ENCODE results near the gene ALG12. TPM values are rescaled to one million over a fixed set of nuclear protein-coding genes. Genes with fewer than 3 reads are reported as not detected.

ALG12 gene
- total and polyA plus RNA-seq, 2 experiments from 2014 or later, result 18.7 to 23.3 TPM

DNA sequence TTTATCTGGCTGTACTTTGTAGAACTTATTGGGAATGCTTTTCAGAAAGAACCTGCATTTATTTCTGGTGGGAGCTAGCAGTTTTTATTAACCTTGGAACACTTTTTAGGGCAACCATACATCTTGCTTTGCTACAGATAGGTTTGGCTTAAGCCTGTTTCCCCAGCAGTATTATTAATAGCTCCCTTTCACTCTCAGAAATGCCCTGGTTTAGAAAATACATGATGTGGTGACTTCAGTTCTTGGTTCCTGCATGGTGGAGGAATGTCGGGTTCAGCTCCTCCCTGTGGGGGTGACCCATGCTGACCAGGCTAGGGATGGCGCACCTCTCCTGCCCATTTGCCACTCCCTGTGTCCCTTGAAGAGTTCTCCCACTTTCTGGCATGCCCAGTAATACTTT, 36.4 kb downstream of the ALG12 start (continued):
- TF ChIP-seq, protein P1, sequence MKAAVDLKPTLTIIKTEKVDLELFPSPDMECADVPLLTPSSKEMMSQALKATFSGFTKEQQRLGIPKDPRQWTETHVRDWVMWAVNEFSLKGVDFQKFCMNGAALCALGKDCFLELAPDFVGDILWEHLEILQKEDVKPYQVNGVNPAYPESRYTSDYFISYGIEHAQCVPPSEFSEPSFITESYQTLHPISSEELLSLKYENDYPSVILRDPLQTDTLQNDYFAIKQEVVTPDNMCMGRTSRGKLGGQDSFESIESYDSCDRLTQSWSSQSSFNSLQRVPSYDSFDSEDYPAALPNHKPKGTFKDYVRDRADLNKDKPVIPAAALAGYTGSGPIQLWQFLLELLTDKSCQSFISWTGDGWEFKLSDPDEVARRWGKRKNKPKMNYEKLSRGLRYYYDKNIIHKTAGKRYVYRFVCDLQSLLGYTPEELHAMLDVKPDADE (IDR thresholded peaks at IDR 0.05), result no peak
- TF ChIP-seq EZH2phosphoT487 (IDR thresholded peaks at IDR 0.05; ENCODE audit: unreplicated experiment), result no peak
- TF ChIP-seq REST (IDR thresholded peaks at IDR 0.05; ENCODE audit: unreplicated experiment), result no peak
- TF ChIP-seq, protein P2, sequence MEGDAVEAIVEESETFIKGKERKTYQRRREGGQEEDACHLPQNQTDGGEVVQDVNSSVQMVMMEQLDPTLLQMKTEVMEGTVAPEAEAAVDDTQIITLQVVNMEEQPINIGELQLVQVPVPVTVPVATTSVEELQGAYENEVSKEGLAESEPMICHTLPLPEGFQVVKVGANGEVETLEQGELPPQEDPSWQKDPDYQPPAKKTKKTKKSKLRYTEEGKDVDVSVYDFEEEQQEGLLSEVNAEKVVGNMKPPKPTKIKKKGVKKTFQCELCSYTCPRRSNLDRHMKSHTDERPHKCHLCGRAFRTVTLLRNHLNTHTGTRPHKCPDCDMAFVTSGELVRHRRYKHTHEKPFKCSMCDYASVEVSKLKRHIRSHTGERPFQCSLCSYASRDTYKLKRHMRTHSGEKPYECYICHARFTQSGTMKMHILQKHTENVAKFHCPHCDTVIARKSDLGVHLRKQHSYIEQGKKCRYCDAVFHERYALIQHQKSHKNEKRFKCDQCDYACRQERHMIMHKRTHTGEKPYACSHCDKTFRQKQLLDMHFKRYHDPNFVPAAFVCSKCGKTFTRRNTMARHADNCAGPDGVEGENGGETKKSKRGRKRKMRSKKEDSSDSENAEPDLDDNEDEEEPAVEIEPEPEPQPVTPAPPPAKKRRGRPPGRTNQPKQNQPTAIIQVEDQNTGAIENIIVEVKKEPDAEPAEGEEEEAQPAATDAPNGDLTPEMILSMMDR (conservative IDR thresholded peaks at IDR 0.05; ENCODE audit: low read depth in 2 of 2), result no peak
- TF ChIP-seq POLR2AphosphoS5 (IDR thresholded peaks at IDR 0.05; ENCODE audit: low read depth), result no peak
- TF ChIP-seq ZNF331 (CRISPR knock-in tag; IDR thresholded peaks at IDR 0.05; ENCODE audit: low read depth), result no peak
- no peak for TF ChIP-seq JUNB (IDR thresholded peaks at IDR 0.05; ENCODE audit: unreplicated experiment)
- no peak for TF ChIP-seq NANOG (IDR thresholded peaks at IDR 0.05; ENCODE audit: borderline replicate concordance)
- TF ChIP-seq EZH2 (IDR thresholded peaks at IDR 0.05; ENCODE audit: low read depth, unreplicated experiment), result no peak

DNA sequence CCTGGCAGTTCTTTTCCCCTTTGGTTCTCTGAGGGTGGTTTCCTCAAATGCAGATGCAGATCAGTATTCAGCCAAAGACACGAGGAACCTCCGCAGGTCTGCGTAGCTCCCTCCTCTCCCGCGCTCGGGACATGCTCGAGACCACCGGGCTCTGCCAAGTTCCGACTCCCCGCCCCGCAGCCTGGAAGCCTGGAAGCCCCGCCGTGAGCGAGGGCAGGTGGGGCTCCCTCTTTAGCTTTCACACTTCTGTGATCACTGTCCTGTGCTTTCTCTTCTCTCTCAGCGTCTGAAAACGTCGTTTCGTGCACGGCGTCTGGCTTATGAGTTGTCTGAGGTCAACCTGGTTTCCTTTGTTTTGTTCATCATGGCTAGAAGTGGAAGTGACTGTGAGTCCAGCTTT, 38.0 kb downstream of the ALG12 start:
- H3K27ac ChIP-seq (ENCODE audit: low read depth), result 0 out of 2 replicates have a peak overlapping the region, but pooled peaks have one; percentile 74
- TF ChIP-seq ZNF114 (CRISPR knock-in tag; IDR thresholded peaks at IDR 0.05), result no peak
- TF ChIP-seq, protein P2 (conservative IDR thresholded peaks at IDR 0.05; ENCODE audit: low read depth in 2 of 2), result no peak
- no peak for TF ChIP-seq EZH2phosphoT487 (IDR thresholded peaks at IDR 0.05; ENCODE audit: unreplicated experiment)
- TF ChIP-seq CREB1 (CRISPR knock-in tag; IDR thresholded peaks at IDR 0.05; ENCODE audit: low read depth), result no peak
- TF ChIP-seq NANOG (IDR thresholded peaks at IDR 0.05; ENCODE audit: borderline replicate concordance), result no peak
- no peak for TF ChIP-seq EZH2 (IDR thresholded peaks at IDR 0.05; ENCODE audit: low read depth, unreplicated experiment)
- no peak for TF ChIP-seq ZNF331 (CRISPR knock-in tag; IDR thresholded peaks at IDR 0.05; ENCODE audit: low read depth)
- no peak for TF ChIP-seq POLR2AphosphoS5 (IDR thresholded peaks at IDR 0.05; ENCODE audit: low read depth)
- no peak for TF ChIP-seq REST (IDR thresholded peaks at IDR 0.05; ENCODE audit: unreplicated experiment)

More for the DNA sequence above, 38.0 kb downstream of the ALG12 start:
- H3K4me2 ChIP-seq, result no peak overlapping the region
- H3K36me3 ChIP-seq (ENCODE audit: insufficient read depth), result no peaks in the 10 kb centered on the region; the same call in 1 of the 2 replicates
- DNase-seq (ENCODE audit: low spot score) (peak; percentile 57), ATAC-seq (peak; percentile 87)
- H3K4me1 ChIP-seq (ENCODE audit: insufficient read depth), result no peaks in the 10 kb centered on the region
- Mint-ChIP-seq H3K27me3 (ENCODE audit: insufficient read depth, low read depth, poor library complexity) (peaks cover 6% of the 10 kb centered on the region), H3K27ac (peak overlapping the region; percentile 37), H3K36me3 (ENCODE audit: low read depth) (peaks cover 56% of the 10 kb centered on the region), H3K4me1 (peaks cover 10% of the 10 kb centered on the region; the same call in 2 of the 3 replicates), H3K4me3 (no peak overlapping the region), H3K9me3 (peaks cover 15% of the 10 kb centered on the region)
- H3K9me2 ChIP-seq (ENCODE audit: insufficient read depth), result no peaks in the 10 kb centered on the region
- H3K27me3 ChIP-seq (ENCODE audit: insufficient read depth), result no peaks in the 10 kb centered on the region
- H3K4me3 ChIP-seq, result no peak overlapping the region
- peaks cover 76% of the 10 kb centered on the region for H3K79me2 ChIP-seq (replicated peaks; ENCODE audit: insufficient read depth)
- no peaks in the 10 kb centered on the region for H3F3A ChIP-seq (replicated peaks; ENCODE audit: low read depth)
- peaks cover 29% of the 10 kb centered on the region for H4K20me1 ChIP-seq (replicated peaks; ENCODE audit: insufficient read depth)
- no peak overlapping the region for H2AFZ ChIP-seq

Measured in GM23338 (cell line).